T-helper 2 cell (primary cell): ENCODE data around the gene EMP2.
A peak's percentile ranks its signal among the peaks of the same experiment; 100 is the strongest.
"Not testable (repeated sequence)": the region's sequence is repeated elsewhere in the genome, so short reads cannot be mapped to it uniquely, and the experiment has no call there.

Experiments
- DNase-seq, 5 experiments: peaks; one replicate each; pipeline versions ENCODE4 v3.0.0 to v3.0.0-alpha.2; 2012 to 2022

EMP2 gene

GRCh38 chr16:10519929-10520868 is 60.2 kb downstream of the EMP2 start:
- DNase-seq, result no peak

GRCh38 chr16:10519297-10519696 is 61.1 kb downstream of the EMP2 start:
- no peak for DNase-seq

GRCh38 chr16:10518479-10519041 is 61.8 kb downstream of the EMP2 start:
- DNase-seq, result no peak

- DNase-seq, result no peak
Measured at GRCh38 chr16:10517868-10518267, 62.5 kb downstream of the EMP2 start.

- peak in 4 of 5 experiments; percentile 13 to 55 (median 22) for DNase-seq
Measured at GRCh38 chr16:10514369-10515055, 65.9 kb downstream of the EMP2 start.

GRCh38 chr16:10511829-10512228 is 68.6 kb downstream of the EMP2 start:
- peak in 1 of 5 experiments; percentile 80 for DNase-seq

GRCh38 chr16:10510279-10510678 is 70.1 kb downstream of the EMP2 start:
- DNase-seq, result no peak

- DNase-seq, result peak in 4 of 5 experiments; percentile 13 to 80 (median 44)
Measured at GRCh38 chr16:10509534-10510025, 70.8 kb downstream of the EMP2 start.

- DNase-seq, result not testable (repeated sequence)
Measured at GRCh38 chr16:10505286-10505685, 75.1 kb downstream of the EMP2 start.

GRCh38 chr16:10504404-10504885 is 76.0 kb downstream of the EMP2 start:
- no peak for DNase-seq

- DNase-seq, result no peak
Measured at GRCh38 chr16:10502776-10503175, 77.6 kb downstream of the EMP2 start.

- DNase-seq, result peak in 1 of 5 experiments; percentile 26
Measured at GRCh38 chr16:10501016-10501607, 79.3 kb downstream of the EMP2 start.

- no peak for DNase-seq
Measured at GRCh38 chr16:10500582-10500981, 79.8 kb downstream of the EMP2 start.

GRCh38 chr16:10497132-10498101 is 83.0 kb downstream of the EMP2 start:
- DNase-seq, result peak in 1 of 5 experiments; percentile 49

- no peak for DNase-seq
Measured at GRCh38 chr16:10495031-10495345, 85.4 kb downstream of the EMP2 start.

GRCh38 chr16:10494343-10495030 is 85.9 kb downstream of the EMP2 start:
- peak in 1 of 5 experiments; percentile 57 for DNase-seq

GRCh38 chr16:10493276-10493675 is 87.1 kb downstream of the EMP2 start:
- DNase-seq, result no peak

GRCh38 chr16:10490141-10490540 is 90.3 kb downstream of the EMP2 start:
- DNase-seq, result no peak

- DNase-seq, result no peak
Measured at GRCh38 chr16:10485698-10486382, 94.6 kb downstream of the EMP2 start.

GRCh38 chr16:10485159-10485558 is 95.2 kb downstream of the EMP2 start:
- DNase-seq, result no peak
